Measurements from ENCODE around the gene ALX4.

ALX4 gene

DNA sequence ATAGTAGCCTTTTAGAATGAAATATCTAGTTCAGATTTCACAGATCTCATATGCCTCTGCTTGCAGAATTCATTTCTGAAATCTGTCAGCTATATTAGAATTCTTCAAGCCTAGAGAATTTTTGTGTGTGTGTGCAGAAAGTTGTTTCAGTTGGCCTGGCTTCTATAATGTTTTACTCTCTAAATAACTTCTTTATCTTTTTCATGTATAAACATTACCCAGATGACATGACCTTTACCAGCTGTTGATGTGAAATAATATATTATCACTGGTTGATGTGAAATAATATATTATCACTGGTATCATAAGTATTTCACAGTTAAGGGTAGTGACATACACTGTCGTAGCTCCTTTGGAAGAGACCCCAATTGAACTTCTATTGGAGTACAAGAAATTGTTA lies 72.8 kb downstream of the ALX4 start:
- DNase-seq, result no peak

- no peak for DNase-seq
Observed at GRCh38 chr11:44236296-44236695, 73.6 kb downstream of the ALX4 start.

DNA sequence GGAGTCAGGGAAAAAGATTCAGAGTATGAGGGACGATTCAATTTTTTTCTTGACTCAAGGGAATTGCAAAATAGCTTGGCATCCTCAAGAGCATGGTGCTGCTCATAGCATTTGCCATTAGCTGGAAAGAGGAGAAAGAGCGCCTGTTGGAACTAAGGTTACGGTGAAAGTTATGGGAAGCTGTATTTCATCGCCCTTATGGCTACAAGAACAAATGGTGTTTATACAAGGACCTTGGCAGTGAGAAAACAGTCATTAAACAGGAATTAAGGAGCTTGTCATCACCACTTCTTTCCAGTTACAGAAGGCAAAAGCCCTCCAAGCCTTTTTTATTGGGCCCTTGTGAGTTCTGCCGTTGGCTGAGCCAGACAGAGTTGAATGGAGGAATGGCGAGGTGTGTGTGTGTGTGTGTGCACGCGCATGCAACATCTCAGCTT lies 74.2 kb downstream of the ALX4 start:
- DNase-seq, result no peak

- DNase-seq, result no peak
Observed at GRCh38 chr11:44229624-44230023, 80.3 kb downstream of the ALX4 start.

DNA sequence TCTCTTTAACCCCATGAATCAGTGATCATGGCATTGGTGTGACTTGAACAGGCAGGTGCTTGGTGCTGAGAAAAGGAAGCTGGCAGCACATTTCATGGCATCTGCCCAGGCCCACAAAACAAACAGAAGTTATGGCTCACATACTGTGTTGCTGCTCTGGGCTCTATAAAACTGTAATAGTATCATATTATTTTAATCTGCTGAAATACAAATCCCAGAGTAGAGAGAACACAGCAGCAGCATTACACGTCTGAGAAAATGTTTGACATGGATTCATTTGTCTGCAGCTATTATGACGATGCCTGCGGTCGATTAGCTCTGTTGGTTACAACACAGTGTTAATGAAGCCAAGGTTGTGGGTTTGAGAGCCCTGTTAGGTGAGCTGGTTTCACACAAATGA lies 80.8 kb downstream of the ALX4 start:
- DNase-seq, result no peak

DNA sequence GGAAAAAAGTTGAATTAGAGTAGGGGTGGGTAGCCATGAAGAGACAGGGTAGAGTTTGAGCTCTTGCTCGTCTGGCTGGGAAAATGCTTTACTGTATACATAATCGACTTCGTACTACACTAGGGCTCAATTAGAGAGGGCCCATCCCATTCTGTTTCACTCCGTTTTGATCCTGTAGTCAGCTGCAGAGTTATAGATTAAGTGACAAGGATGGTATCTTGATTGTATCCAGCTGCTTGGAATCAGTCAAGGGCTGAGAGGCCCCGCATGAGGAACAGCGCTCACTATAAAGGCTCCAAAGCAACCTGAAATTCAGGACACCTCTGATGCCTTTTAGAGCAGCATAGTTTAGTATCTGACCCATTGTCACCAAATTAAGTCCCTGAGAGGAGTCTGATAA lies 81.6 kb downstream of the ALX4 start:
- DNase-seq, result no peak

- no peak for DNase-seq
Observed at GRCh38 chr11:44226945-44227344, 83.0 kb downstream of the ALX4 start.

DNA sequence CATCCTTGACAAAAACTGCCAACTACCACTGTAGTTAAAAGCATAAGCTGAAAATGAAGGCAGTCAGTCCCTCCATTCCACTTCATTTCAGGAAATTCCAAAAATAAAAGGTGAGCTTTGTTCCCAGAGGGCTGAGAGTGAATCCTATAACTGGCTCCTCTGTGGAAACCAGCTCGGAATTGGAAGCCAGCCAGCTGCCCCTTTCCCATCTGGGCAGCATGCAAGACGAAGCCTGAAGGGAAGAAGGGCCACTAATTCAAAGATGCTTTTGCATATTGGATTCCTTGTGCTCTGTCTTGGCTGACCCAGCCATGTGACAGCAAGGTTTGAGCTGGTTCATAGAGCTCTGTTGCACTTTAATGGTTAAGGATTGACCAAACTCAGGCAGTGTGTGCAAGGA lies 83.4 kb downstream of the ALX4 start:
- no peak for DNase-seq

GRCh38 chr11:44224867-44225501 lies 85.0 kb downstream of the ALX4 start:
- no peak for DNase-seq

DNA sequence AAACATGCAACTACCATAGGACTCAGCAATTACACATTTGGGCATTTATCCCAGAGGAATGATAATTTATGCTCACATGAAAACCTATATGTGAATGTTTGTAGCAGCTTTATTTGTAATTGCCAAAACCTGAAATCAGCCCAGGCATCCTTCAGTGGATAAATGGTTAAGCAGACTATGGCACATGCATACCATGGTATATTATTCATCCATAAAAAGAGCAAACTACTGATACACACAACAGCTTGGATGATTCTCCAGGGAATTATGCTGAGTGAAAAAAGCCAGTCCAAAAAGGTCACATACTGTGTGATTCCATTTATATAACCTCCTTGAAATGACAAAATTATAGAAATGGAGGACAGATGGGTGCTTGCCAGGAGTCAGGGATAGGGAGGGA lies 86.7 kb downstream of the ALX4 start:
- DNase-seq, result no peak

DNA sequence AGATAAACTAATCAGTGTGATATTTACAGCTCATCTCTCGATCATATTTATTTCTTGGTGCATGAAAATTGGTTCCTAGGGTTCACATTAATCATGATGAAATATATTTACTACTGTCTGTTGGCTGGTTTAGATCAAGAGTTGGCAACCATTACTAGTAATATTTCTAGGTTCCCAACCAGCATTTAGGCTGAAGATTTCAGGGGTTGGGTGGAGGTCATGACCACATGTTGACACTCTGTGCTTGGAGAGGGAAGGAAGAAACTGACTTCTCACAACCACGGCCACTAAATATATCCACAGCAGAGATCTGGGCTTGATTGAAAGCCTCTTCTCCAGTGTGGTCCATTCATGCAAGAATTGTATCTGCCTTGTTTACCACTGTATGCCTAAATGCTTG lies 87.9 kb downstream of the ALX4 start:
- DNase-seq, result no peak

DNA sequence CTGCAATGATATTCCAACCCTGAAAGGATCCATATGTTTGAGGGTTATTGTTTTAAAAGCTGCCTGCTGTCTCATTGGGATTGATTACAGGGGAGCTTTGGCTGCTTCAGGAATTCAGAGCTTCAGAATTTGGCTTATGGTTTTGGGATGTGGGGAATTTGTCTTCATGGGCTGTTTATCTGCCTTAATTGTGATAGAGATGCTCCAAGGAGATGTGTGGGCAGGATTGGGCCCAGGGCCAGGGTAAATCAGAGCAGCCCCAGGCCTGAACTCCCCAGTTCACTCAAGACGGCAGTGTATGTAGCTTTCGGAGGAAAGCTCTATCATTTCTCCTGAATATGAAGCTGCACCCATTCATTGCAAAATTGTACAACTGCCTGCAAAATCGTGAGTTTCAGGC lies 88.5 kb downstream of the ALX4 start:
- no peak for DNase-seq

GRCh38 chr11:44219830-44220796 lies 89.8 kb downstream of the ALX4 start:
- DNase-seq, result no peak

- DNase-seq, result no peak
Observed at GRCh38 chr11:44217432-44217831, 92.5 kb downstream of the ALX4 start.

DNA sequence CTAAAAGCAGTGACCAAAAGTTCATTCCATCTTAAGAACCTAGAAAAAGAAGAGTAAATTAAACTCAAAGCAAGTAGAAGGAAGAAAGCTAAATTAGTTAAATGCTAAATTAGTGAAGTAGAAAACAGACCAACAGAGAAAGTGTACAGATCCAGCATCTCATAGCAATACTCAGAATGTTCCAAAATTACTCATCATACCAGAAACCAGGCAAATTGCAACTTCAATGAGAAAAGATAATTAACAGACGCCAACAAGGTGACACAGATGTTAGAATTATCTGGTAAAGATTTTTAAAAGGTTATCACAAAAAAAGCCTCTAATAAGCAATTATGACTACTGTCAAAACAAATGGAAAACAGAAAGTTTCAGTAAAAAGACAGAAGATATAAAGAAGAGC lies 96.8 kb downstream of the ALX4 start:
- no peak for DNase-seq

GRCh38 chr11:44212128-44212527 lies 97.8 kb downstream of the ALX4 start:
- no peak for DNase-seq
